ENCODE data around the gene TASOR2. TPM values are rescaled to one million over a fixed set of nuclear protein-coding genes. Genes with fewer than 3 reads are reported as not detected.

The TASOR2 gene
- total and polyA plus RNA-seq, 9 of the 15 experiments (the other 6 are each of a cell fraction or from before 2014, with no cell fraction given): 12.7 to 75.3 (median 52.3) TPM

DNA sequence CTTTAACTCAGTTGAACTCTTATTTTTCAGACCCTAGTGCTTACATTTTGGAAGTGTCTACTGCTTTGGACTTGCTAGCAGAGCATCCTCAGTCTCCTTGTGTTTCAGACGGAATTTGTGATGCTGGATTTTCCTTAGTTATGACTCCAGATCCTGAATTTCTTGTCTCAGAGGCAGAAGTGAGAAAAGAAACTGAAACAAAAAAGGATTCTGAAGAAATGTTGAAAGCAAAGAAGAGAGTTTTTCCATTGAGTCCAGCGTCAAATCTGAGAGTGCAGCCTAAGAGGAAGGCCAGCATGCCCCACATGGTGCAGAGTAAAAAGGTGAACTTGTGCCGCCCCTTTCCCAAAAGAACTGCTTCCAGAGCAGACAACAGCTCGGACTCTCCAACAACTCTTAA lies 46.1 kb downstream of the TASOR2 start (continued):
- TF ChIP-seq CCAR2 (IDR thresholded peaks at IDR 0.05; ENCODE audit: low read depth, low read length) (no peak), MAFK (IDR thresholded peaks at IDR 0.05; ENCODE audit: low read length) (no peak), KLF6 (CRISPR knock-in tag; IDR thresholded peaks at IDR 0.05; ENCODE audit: borderline replicate concordance) (no peak)
- TF ChIP-seq, protein P1, sequence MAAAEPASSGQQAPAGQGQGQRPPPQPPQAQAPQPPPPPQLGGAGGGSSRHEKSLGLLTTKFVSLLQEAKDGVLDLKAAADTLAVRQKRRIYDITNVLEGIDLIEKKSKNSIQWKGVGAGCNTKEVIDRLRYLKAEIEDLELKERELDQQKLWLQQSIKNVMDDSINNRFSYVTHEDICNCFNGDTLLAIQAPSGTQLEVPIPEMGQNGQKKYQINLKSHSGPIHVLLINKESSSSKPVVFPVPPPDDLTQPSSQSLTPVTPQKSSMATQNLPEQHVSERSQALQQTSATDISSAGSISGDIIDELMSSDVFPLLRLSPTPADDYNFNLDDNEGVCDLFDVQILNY (CRISPR knock-in tag; IDR thresholded peaks at IDR 0.05): no peak

DNA sequence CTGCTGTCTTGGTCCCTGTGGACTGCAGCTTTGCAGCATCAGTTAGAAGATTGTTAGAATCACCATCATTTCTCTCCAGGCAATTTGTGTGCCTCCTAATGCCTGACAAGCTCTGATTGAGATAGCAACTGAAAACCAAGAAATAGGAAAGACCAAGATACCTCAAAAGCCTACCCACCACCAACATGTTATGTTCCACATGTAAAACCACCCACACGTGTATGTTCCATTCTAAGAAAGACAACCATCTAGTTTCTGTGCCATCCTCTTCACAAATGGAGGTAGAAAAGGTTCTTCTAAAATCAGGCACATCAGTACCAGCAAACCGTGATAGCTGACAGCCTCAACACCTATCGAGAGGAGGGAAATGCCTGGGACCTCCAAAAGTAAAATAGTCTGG lies 46.9 kb downstream of the TASOR2 start:
- Histone ChIP-seq H3K4me2 (ENCODE audit: insufficient read depth, low read length) (no peak overlapping the region), H3K27ac (ENCODE audit: extremely low read depth, low read depth, low read length) (no peak overlapping the region), H3K4me1 (replicated peaks in 1 of 2; ENCODE audit: control insufficient read depth in 2 of 2, insufficient read depth in 2 of 2, low read length in 2 of 2) (no peaks in the 10 kb centered on the region), H3K27me3 (ENCODE audit: control insufficient read depth in 2 of 2, insufficient read depth in 2 of 2, low read length in 2 of 2) (no peaks in the 10 kb centered on the region), H3K4me3 (no peak overlapping the region), H3K36me3 (ENCODE audit: control insufficient read depth, insufficient read depth, low read length) (peaks cover 80% of the 10 kb centered on the region), H3K9me3 (replicated peaks; ENCODE audit: control insufficient read depth, insufficient read depth, low read depth, low read length) (no peaks in the 10 kb centered on the region), H3K79me2 (ENCODE audit: control insufficient read depth, insufficient read depth, low read length) (no peaks in the 10 kb centered on the region), H3K9me1 (ENCODE audit: control insufficient read depth, insufficient read depth, low read length) (no peaks in the 10 kb centered on the region), H4K20me1 (replicated peaks; ENCODE audit: control insufficient read depth, insufficient read depth, low read length) (no peaks in the 10 kb centered on the region), H2AFZ (ENCODE audit: low read depth, low read length) (no peak overlapping the region), H3K9ac (ENCODE audit: insufficient read depth in 1 of 2, low read depth in 2 of 2, low read length in 2 of 2) (no peak overlapping the region)
- intact Hi-C loops (cut with micrococcal nuclease): loop anchor here (10.0 kb wide), 1 partner anchor 97 kb away; no protein-coding TSS in a partner anchor
- ATAC-seq: no peak
- no TSS peak for BruUV-seq (replicated peaks)
- in situ Hi-C loops (cut with MboI): no loop called here
- TF ChIP-seq E2F3 (CRISPR knock-in tag; IDR thresholded peaks at IDR 0.05) (no peak), THRA (IDR thresholded peaks at IDR 0.05) (no peak), RUNX1 (IDR thresholded peaks at IDR 0.05; ENCODE audit: low read depth) (no peak), KDM2B (CRISPR knock-in tag; IDR thresholded peaks at IDR 0.05) (no peak), KHSRP (IDR thresholded peaks at IDR 0.05) (no peak), ETV6 (IDR thresholded peaks at IDR 0.05; ENCODE audit: borderline replicate concordance in 1 of 2, low read depth in 2 of 2, low read length in 1 of 2) (no peak), ETV6 (CRISPR knock-in tag; IDR thresholded peaks at IDR 0.05; ENCODE audit: borderline replicate concordance) (no peak), ZFP1 (CRISPR knock-in tag; IDR thresholded peaks at IDR 0.05) (no peak), ZEB2 (IDR thresholded peaks at IDR 0.05) (no peak), NR2F6 (CRISPR knock-in tag; IDR thresholded peaks at IDR 0.05) (no peak), MECOM (CRISPR knock-in tag; IDR thresholded peaks at IDR 0.05) (no peak)
- TF ChIP-seq, protein P2, sequence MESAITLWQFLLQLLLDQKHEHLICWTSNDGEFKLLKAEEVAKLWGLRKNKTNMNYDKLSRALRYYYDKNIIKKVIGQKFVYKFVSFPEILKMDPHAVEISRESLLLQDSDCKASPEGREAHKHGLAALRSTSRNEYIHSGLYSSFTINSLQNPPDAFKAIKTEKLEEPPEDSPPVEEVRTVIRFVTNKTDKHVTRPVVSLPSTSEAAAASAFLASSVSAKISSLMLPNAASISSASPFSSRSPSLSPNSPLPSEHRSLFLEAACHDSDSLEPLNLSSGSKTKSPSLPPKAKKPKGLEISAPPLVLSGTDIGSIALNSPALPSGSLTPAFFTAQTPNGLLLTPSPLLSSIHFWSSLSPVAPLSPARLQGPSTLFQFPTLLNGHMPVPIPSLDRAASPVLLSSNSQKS (CRISPR knock-in tag; IDR thresholded peaks at IDR 0.05): no peak
- TF ChIP-seq, protein P3, sequence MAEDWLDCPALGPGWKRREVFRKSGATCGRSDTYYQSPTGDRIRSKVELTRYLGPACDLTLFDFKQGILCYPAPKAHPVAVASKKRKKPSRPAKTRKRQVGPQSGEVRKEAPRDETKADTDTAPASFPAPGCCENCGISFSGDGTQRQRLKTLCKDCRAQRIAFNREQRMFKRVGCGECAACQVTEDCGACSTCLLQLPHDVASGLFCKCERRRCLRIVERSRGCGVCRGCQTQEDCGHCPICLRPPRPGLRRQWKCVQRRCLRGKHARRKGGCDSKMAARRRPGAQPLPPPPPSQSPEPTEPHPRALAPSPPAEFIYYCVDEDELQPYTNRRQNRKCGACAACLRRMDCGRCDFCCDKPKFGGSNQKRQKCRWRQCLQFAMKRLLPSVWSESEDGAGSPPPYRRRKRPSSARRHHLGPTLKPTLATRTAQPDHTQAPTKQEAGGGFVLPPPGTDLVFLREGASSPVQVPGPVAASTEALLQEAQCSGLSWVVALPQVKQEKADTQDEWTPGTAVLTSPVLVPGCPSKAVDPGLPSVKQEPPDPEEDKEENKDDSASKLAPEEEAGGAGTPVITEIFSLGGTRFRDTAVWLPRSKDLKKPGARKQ (CRISPR knock-in tag; IDR thresholded peaks at IDR 0.05): no peak
- WGBS (ENCODE audit: insufficient coverage, low coverage, missing lambda C conversion rate): 88% methylated on average over 3 of the region's 3 CpGs
- DNase-seq (ENCODE audit: extremely low read depth in 1 of 4, low spot score in 3 of 4): no peak
- CTCF ChIA-PET (ENCODE audit: low intra/inter-chr PET ratio): no interaction called here
- no peak for FAIRE-seq
- POLR2A ChIA-PET: interaction anchor here (0.7 to 1.6 kb wide), 3 partner anchors 9 to 534 kb away, joined by 3 to 5 read pairs (median 4); no protein-coding TSS in a partner anchor

Measured in K562 (cell line).